ENCODE data around the gene STAMBPL1.

DNA sequence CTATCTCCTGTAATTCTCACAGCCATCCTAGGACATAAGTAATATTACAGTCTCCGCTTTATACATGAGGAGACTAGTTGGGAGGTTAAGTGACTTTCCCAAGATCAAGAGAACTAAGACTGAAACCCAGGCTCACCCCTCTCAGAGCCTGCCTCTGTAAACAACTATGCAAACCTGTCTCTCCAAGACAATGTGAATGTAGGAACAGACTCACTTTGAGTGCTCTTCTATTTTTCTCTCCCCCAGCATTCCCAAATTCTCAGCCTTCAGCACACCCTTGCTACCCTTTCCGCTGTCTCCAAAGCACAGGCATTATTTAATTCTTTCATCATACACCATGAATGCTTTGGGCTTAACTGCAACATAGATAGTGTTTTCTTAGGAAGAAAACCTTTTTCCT is 58.9 kb downstream of the STAMBPL1 start:
- TF ChIP-seq, protein P1, sequence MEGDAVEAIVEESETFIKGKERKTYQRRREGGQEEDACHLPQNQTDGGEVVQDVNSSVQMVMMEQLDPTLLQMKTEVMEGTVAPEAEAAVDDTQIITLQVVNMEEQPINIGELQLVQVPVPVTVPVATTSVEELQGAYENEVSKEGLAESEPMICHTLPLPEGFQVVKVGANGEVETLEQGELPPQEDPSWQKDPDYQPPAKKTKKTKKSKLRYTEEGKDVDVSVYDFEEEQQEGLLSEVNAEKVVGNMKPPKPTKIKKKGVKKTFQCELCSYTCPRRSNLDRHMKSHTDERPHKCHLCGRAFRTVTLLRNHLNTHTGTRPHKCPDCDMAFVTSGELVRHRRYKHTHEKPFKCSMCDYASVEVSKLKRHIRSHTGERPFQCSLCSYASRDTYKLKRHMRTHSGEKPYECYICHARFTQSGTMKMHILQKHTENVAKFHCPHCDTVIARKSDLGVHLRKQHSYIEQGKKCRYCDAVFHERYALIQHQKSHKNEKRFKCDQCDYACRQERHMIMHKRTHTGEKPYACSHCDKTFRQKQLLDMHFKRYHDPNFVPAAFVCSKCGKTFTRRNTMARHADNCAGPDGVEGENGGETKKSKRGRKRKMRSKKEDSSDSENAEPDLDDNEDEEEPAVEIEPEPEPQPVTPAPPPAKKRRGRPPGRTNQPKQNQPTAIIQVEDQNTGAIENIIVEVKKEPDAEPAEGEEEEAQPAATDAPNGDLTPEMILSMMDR (IDR thresholded peaks at IDR 0.05 in 8 of 11, conservative IDR thresholded peaks at IDR 0.05 in 3 of 11): no peak
- TF ChIP-seq POLR2AphosphoS5 (IDR thresholded peaks at IDR 0.05) (no peak), POLR2A (IDR thresholded peaks at IDR 0.05) (no peak)
